H7 (cell line): ENCODE data around the gene SDF4. TPM values are rescaled to one million over a fixed set of nuclear protein-coding genes. Genes with fewer than 3 reads are reported as not detected.
"Not testable (repeated sequence)": the region's sequence is repeated elsewhere in the genome, so short reads cannot be mapped to it uniquely, and the experiment has no call there.

ENCODE experiments used
- DNase-seq: peaks from one replicate; pipeline ENCODE4 v3.0.0; 2012
- H3K27me3 ChIP-seq: 2 replicates; pipeline ENCODE4 v1.6.0; 2011; ENCODE audit warnings: mild to moderate bottlenecking, low read length; ENCODE audit not compliant: control insufficient read depth, insufficient read depth
- H3K36me3 ChIP-seq: replicated peaks from 2 replicates; pipeline ENCODE4 v1.5.1; 2011; ENCODE audit warnings: low read length; ENCODE audit not compliant: control insufficient read depth, insufficient read depth
- H3K4me3 ChIP-seq: 2 replicates; pipeline ENCODE4 v1.5.1; 2011; ENCODE audit warnings: low read depth, mild to moderate bottlenecking, control low read depth, low read length, moderate library complexity; ENCODE audit not compliant: insufficient read depth
- total RNA-seq: library from RNA; depleted of rRNA; stranded (reverse); fragments of >200 nt; shearing (Covaris generic); gene quantifications from 2 replicates; pipeline ENCODE4 v1.2.3, GENCODE V29; 2014

SDF4 gene
- total RNA-seq, 1 experiment from 2014 or later = 127 TPM

DNA sequence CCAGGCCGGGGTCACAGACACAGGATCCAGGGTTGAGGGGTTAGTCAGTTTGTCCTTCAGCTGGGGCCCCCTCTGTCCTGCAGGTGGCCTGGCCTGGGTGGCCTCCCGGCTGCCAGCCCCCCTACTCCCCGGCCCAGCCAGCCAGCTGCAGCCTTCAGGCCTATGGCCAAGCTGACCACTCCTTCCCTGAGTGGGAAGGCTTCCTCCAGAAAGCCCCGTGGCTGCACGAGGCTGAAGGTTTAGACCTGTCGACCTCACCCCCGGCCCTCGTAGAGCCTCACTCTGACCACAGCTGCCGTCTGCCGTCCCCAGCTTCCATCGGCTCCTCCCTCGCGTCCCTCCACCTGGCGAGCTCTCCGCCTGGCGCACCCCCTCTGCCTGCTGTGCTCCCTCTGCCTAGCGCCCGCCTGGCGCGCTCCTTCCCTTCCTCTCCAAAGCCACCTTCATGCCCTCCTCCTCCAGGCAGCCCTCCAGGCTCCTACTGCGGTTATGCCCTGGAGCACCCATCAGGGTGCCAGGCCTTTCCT is 48.5 kb downstream of the SDF4 start:
- Histone ChIP-seq H3K27me3 (no peaks in the 10 kb centered on the region), H3K4me3 (no peak overlapping the region), H3K36me3 (no peaks in the 10 kb centered on the region)
- peak; percentile 66 for DNase-seq

- peak; percentile 80 for DNase-seq
- Histone ChIP-seq H3K4me3 (no peak overlapping the region), H3K36me3 (no peaks in the 10 kb centered on the region), H3K27me3 (no peaks in the 10 kb centered on the region)
Measured at GRCh38 chr1:1182491-1183220, 49.1 kb downstream of the SDF4 start.

DNA sequence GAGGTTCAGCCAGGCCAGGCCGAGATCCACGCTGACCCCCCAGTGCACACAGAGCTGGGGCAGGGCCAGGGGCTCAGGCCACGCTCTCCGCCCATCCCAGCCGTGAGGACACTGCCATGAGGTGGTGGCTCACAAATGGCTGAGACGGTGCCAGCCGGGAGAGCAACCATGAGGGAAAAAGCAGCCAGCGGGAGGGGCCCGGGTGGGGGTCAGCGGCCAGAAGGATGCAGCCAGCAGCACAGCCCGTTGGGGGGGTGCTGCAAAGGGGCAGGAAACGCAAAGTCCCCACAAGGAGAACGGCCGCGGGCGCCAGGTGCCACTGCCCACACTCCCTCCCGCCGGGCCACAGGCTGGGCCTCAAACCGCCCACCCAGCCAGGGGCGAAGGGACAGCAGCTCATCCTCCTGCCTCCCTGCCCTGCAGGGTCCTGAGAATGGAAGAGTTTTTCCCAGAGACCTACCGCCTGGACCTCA is 49.8 kb downstream of the SDF4 start:
- peak; percentile 70 for DNase-seq
- H3K27me3 ChIP-seq = no peaks in the 10 kb centered on the region

DNA sequence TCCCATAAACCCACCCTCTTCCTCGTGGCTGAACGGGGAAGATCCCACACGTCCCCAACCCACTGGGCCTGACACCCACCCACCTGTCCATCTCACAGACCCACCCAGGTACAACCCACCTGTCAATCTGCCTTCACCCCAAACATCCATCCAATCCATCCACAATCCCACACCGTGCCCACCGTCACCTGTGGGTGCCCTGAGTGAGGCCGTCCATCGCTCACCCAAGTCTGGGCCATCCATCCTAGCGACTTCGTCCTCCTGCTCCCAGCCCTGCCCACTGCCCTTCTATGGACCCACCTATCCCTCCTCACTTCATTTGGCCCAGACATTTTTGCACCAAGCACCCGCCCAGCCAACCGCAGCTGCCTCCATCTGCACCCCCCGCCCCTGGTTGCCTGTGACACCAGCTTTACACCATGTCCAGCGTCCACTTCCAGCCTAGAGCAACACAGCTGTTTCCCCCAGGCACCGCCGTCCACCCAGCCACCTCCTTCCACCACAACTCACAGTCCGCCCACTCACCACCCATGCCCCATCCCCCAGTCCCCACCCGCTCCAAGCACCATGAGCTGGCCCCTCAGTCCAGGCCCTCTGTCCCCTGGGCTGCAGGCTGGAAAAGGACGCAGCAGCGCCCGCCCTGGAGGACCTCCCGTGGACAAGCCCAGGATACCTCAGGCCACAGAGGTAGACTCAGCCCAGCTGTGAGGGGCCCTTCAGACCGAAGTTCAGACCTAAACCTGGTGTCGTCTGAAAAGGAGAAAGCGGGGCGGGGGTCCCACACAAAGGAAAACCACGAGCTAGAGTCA is 50.5 kb downstream of the SDF4 start:
- DNase-seq = peak; percentile 64
- Histone ChIP-seq H3K27me3 (no peaks in the 10 kb centered on the region), H3K36me3 (no peaks in the 10 kb centered on the region), H3K4me3 (no peak overlapping the region)

More for the DNA sequence above, 49.8 kb downstream of the SDF4 start:
- H3K36me3 ChIP-seq = no peaks in the 10 kb centered on the region
- no peak overlapping the region for H3K4me3 ChIP-seq

GRCh38 chr1:1179983-1180861 is 51.6 kb downstream of the SDF4 start:
- DNase-seq = peak; percentile 74
- H3K36me3 ChIP-seq = no peaks in the 10 kb centered on the region
- no peaks in the 10 kb centered on the region for H3K27me3 ChIP-seq
- H3K4me3 ChIP-seq = no peak overlapping the region

- peak; percentile 60 for DNase-seq
- H3K36me3 ChIP-seq = no peaks in the 10 kb centered on the region
- no peak overlapping the region for H3K4me3 ChIP-seq
- H3K27me3 ChIP-seq = no peaks in the 10 kb centered on the region
Measured at GRCh38 chr1:1179346-1179982, 52.3 kb downstream of the SDF4 start.

GRCh38 chr1:1178794-1179331 is 52.9 kb downstream of the SDF4 start:
- peak; percentile 61 for DNase-seq
- H3K36me3 ChIP-seq = no peaks in the 10 kb centered on the region
- no peak overlapping the region for H3K4me3 ChIP-seq
- no peaks in the 10 kb centered on the region for H3K27me3 ChIP-seq

- Histone ChIP-seq H3K4me3 (no peak overlapping the region), H3K36me3 (no peaks in the 10 kb centered on the region), H3K27me3 (no peaks in the 10 kb centered on the region)
- peak; percentile 43 for DNase-seq
Measured at GRCh38 chr1:1177452-1178206, 54.2 kb downstream of the SDF4 start.

DNA sequence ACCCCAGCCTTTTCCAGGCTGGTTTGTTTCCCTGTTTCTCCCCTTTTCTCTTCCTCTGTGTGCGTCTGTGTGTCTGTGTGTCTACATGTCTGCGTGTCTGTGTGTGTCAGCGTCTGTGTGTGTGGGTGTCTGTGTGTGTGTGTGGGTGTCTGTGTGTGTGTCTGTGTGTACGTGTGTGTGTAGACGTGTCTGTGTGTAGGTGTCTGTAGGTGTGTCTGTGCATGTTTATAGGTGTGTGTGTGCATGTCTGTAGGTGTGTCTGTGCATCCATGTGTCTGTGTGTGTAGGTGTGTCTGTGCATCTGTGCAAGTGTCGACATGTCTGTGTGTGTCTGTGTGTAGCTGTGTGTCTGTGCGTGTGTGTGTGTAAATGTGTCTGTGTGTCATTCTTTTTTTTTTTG is 54.9 kb downstream of the SDF4 start:
- no peak overlapping the region for H3K4me3 ChIP-seq
- H3K27me3 ChIP-seq = no peaks in the 10 kb centered on the region
- H3K36me3 ChIP-seq = no peaks in the 10 kb centered on the region
- DNase-seq = no peak

- not testable (repeated sequence) for H3K36me3 ChIP-seq, H3K27me3 ChIP-seq, H3K4me3 ChIP-seq
- peak; percentile 84 for DNase-seq
Measured at GRCh38 chr1:1176063-1176761, 55.6 kb downstream of the SDF4 start.

DNA sequence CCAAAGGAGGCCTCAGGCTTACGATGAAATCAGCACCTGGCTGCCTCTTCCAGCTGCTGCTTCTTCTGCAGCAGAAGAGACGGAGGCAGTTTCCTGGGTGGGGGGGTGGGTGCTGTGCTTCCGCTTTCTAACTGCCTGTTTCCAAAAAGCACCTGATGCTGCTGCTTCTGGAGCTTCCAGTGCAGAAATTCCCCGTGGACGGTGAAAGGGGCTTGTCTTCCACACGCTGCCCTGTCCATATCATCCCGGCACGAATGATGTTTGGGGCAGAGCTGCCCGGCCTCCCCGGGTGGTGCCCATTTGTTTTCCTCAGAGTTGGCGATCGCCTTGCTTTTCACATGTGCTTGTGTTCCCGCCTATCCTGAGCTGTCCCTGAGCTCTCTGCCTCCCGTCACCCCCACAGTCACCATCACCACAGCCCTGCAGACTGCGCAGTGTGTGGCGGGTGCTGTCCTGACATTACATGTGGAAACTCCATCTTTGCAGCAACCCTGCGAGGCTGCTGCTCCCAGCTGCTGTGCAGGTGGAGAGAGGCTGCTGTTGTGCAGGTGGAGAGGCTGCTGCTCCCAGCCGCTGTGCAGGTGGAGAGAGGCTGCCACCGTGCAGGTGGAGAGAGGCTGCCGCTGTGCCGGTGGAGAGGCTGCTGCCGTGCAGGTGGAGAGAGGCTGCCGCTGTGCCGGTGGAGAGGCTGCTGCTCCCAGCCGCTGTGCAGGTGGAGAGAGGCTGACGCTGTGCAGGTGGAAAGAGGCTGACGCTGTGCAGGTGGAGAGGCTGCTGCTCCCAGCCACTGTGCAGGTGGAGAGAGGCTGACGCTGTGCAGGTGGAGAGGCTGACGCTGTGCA is 56.4 kb downstream of the SDF4 start:
- DNase-seq = no peak
- H3K36me3 ChIP-seq = no peaks in the 10 kb centered on the region
- H3K4me3 ChIP-seq = no peak overlapping the region
- H3K27me3 ChIP-seq = no peaks in the 10 kb centered on the region

GRCh38 chr1:1173793-1174415 is 57.9 kb downstream of the SDF4 start, which contains the start of gene TTLL10:
TSS of gene TTLL10 (plus strand) at chr1:1173880. CDS start at chr1:1179216, 5,336 bp downstream.
- Histone ChIP-seq H3K36me3 (no peaks in the 10 kb centered on the region), H3K4me3 (no peak within 1 kb of the TSS), H3K27me3 (no peaks in the 10 kb centered on the region)
- DNase-seq = peak; percentile 95
